Mesothelial cell of epicardium (in vitro differentiated cells): ENCODE data around the gene EXOC4. TPM values are rescaled to one million over a fixed set of nuclear protein-coding genes. Genes with fewer than 3 reads are reported as not detected.

Experiments
- DNase-seq, 2 experiments: peaks; one replicate each; pipeline ENCODE4 v3.0.0; 2021; ENCODE audit warnings: low spot score in 2 of 2; ENCODE audit not compliant: unreplicated experiment in 2 of 2
- H3K27ac Mint-ChIP-seq: 2 replicates; pipeline ENCODE4 v1.8.0; 2021; ENCODE audit warnings: mixed read lengths
- H3K27me3 Mint-ChIP-seq: 2 replicates; pipeline ENCODE4 v1.8.0; 2021; ENCODE audit warnings: low read depth, mixed read lengths
- H3K36me3 Mint-ChIP-seq: 2 replicates; pipeline ENCODE4 v1.8.0; 2021; ENCODE audit warnings: mixed read lengths
- H3K4me1 Mint-ChIP-seq: 2 replicates; pipeline ENCODE4 v1.8.0; 2021; ENCODE audit warnings: mixed read lengths
- H3K4me3 Mint-ChIP-seq: 2 replicates; pipeline ENCODE4 v1.8.0; 2021; ENCODE audit warnings: mild to moderate bottlenecking, moderate library complexity, mixed read lengths
- H3K9me3 Mint-ChIP-seq: 2 replicates; pipeline ENCODE4 v1.8.0; 2021; ENCODE audit warnings: mixed read lengths
- CTCF ChIP-seq: fragments of 200-600 bp; sonication (generic); IDR thresholded peaks from one replicate; pipeline ENCODE4 v1.5.0; 2021; ENCODE audit warnings: antibody characterized with exemption; ENCODE audit not compliant: unreplicated experiment
- total RNA-seq: library from RNA; stranded (reverse); gene quantifications from 3 replicates; pipeline ENCODE4 v1.2.1, GENCODE V29; 2021

EXOC4 gene
- total RNA-seq, 1 donor from 2014 or later = 105 TPM

DNA sequence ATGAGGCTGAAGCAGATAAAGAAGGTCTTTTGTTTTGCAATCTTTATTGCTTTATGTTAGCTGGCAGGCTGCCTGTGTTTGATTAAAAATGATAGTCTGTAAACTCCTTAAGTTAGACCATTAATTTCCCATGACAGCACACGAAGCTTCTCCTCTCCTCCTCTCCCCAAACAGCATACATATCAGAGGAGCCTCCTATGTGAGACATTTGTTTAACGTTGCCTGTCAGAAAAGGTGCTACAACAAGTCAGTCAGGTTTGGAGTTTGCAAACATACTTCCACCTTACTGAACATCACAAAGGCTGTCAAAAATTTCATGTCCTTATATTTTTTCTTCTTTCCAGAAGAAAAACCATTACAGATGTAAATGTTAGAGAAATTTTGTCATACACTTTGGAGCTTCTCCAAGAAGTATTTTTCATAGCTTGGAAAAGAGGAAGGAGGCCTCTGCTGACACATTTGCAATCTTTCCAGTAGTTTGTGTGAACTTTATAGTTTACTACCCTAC, 393.1 kb downstream of the EXOC4 start:
- no peak for TF ChIP-seq CTCF
- H3K4me3 Mint-ChIP-seq = no peak overlapping the region
- no peak overlapping the region for H3K27ac Mint-ChIP-seq
- H3K4me1 Mint-ChIP-seq = peaks cover 29% of the 10 kb centered on the region
- peaks cover 12% of the 10 kb centered on the region for H3K36me3 Mint-ChIP-seq
- H3K9me3 Mint-ChIP-seq = peaks cover 11% of the 10 kb centered on the region
- peaks cover 19% of the 10 kb centered on the region for H3K27me3 Mint-ChIP-seq
- DNase-seq = no peak

DNA sequence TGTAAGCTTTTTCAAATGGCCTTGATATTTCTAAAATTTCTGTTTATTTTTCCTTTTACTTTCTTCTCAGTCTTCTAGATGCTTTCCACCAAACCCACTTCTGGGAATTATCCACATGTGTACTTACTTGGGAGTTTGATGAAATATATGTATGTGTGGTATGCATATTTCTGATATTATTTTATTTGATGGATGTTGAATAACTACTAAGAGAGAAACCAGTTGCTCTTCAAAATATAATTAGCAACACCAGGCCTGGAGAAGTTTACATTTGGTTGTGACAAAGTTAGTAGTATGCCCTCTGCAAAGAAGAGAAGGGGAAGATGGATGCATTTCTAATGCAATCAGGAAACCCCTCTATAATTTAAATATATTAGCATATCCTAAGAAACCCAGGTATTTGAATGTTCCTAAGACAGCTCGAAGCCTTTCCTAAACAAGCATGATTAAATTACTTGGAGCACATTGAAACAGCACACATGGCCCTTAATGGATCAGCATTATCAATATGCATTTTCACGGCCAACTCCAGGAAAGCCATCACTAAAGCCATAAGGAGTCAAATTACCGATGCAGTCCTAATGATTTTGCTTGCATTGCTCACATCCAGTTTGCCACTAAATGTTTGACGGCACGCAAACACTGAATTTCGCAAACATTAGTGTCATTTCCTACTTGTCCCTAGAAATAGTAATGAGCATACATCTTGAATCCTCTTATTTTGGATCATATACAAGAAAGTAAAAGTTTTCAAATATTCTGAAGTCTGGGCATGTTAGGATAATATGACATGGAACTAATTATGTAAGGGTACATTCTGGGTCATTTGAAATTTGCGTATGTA, 393.8 kb downstream of the EXOC4 start:
- peaks cover 29% of the 10 kb centered on the region for H3K4me1 Mint-ChIP-seq
- TF ChIP-seq CTCF = no peak
- peaks cover 12% of the 10 kb centered on the region for H3K36me3 Mint-ChIP-seq
- peaks cover 16% of the 10 kb centered on the region for H3K27me3 Mint-ChIP-seq
- no peak overlapping the region for H3K4me3 Mint-ChIP-seq
- DNase-seq = no peak
- peaks cover 11% of the 10 kb centered on the region for H3K9me3 Mint-ChIP-seq
- no peak overlapping the region for H3K27ac Mint-ChIP-seq

- Mint-ChIP-seq H3K4me3 (no peak overlapping the region), H3K36me3 (peaks cover 2% of the 10 kb centered on the region), H3K27me3 (peaks cover 10% of the 10 kb centered on the region), H3K27ac (no peak overlapping the region), H3K9me3 (peaks cover 3% of the 10 kb centered on the region), H3K4me1 (peaks cover 29% of the 10 kb centered on the region)
- TF ChIP-seq CTCF = no peak
- no peak for DNase-seq
Observed at GRCh38 chr7:133649593-133649992, 396.7 kb downstream of the EXOC4 start.

- peaks cover 3% of the 10 kb centered on the region for H3K9me3 Mint-ChIP-seq
Observed at GRCh38 chr7:133650069-133650468, 397.2 kb downstream of the EXOC4 start.

More at GRCh38 chr7:133650069-133650468, 397.2 kb downstream of the EXOC4 start:
- TF ChIP-seq CTCF = no peak
- DNase-seq = no peak
- H3K4me1 Mint-ChIP-seq = peaks cover 29% of the 10 kb centered on the region
- H3K27me3 Mint-ChIP-seq = peaks cover 10% of the 10 kb centered on the region
- no peak overlapping the region for H3K27ac Mint-ChIP-seq
- peaks cover 2% of the 10 kb centered on the region for H3K36me3 Mint-ChIP-seq
- no peak overlapping the region for H3K4me3 Mint-ChIP-seq
